HEK293 (cell line): ENCODE measurements around the gene METAP1D.
A peak's percentile ranks its signal among the peaks of the same experiment; 100 is the strongest.

Experiments used
- CTCF ChIA-PET: fragments of 350-600 bp; formaldehyde crosslinking; extraction: SDS; loops from one replicate; lab custom pipeline; 2021; ENCODE audit warnings: antibody characterized with exemption; lab: Yijun Ruan, JAX
- POLR2A ChIA-PET: fragments of 300-600 bp; formaldehyde crosslinking; extraction: SDS; loops from one replicate; lab custom pipeline; 2020; ENCODE audit warnings: antibody characterized with exemption, inconsistent platforms; lab: Yijun Ruan, JAX
- H3K27ac ChIP-seq: fragments of 200-500 bp; sonication (Bioruptor generic); 2 replicates; pipeline ENCODE4 v1.5.1; 2014; ENCODE audit warnings: low read depth, low read length, control low read depth, inconsistent platforms; ENCODE audit errors: extremely low read depth
- H3K36me3 ChIP-seq, 2 experiments: fragments of 200-500 bp in 1 of 2; sonication (Bioruptor generic) in 1 of 2; 1 replicate in 1 of 2; 2 replicates in 1 of 2; pipeline ENCODE4 v1.5.1; 2014 to 2017; ENCODE audit warnings: inconsistent platforms in 2 of 2, low read length in 2 of 2; ENCODE audit not compliant: control insufficient read depth in 2 of 2, insufficient read depth in 1 of 2
- H3K4me1 ChIP-seq: fragments of 200-500 bp; sonication (Bioruptor generic); 2 replicates; pipeline ENCODE4 v1.5.1; 2014; ENCODE audit warnings: mild to moderate bottlenecking, low read length, inconsistent platforms; ENCODE audit not compliant: control insufficient read depth, insufficient read depth
- H3K4me3 ChIP-seq: 2 replicates; pipeline ENCODE4 v1.5.1; 2011; ENCODE audit warnings: low read depth, mild to moderate bottlenecking, control low read depth, low read length, moderate library complexity
- H3K9me3 ChIP-seq: fragments of 200-500 bp; sonication (Bioruptor generic); 2 replicates; pipeline ENCODE4 v1.5.1; 2014; ENCODE audit warnings: low read depth, low read length, inconsistent platforms; ENCODE audit not compliant: control insufficient read depth, insufficient read depth
- AEBP2 ChIP-seq: fragments of 450-650 bp; formaldehyde crosslinking; IDR thresholded peaks from 2 replicates; pipeline ENCODE4 v1.5.1; 2016; ENCODE audit warnings: missing biosample characterization, missing genetic modification characterization, borderline replicate concordance
- INSM2 ChIP-seq: fragments of 450-650 bp; formaldehyde crosslinking; IDR thresholded peaks from 2 replicates; pipeline ENCODE4 v1.5.1; 2016; ENCODE audit warnings: missing biosample characterization, missing genetic modification characterization
- MEIS1 ChIP-seq: sonication (generic); formaldehyde crosslinking; IDR thresholded peaks from 2 replicates; pipeline ENCODE4 v1.8.1; 2022; ENCODE audit warnings: missing genetic modification reagents, mild to moderate bottlenecking, borderline replicate concordance
- MZF1 ChIP-seq: fragments of 450-650 bp; formaldehyde crosslinking; IDR thresholded peaks from 2 replicates; pipeline ENCODE4 v1.5.1; 2017; ENCODE audit warnings: missing biosample characterization, missing genetic modification characterization, borderline replicate concordance
- PRDM10 ChIP-seq: fragments of 450-650 bp; formaldehyde crosslinking; IDR thresholded peaks from 2 replicates; pipeline ENCODE4 v1.5.1; 2016; ENCODE audit warnings: missing biosample characterization, missing genetic modification characterization
- TCF7L2 ChIP-seq: IDR thresholded peaks from 2 replicates; pipeline ENCODE4 v1.6.1; 2011; ENCODE audit warnings: low read depth, mild to moderate bottlenecking, inconsistent platforms, low read length, moderate library complexity, borderline replicate concordance
- TRIM28 ChIP-seq: IDR thresholded peaks from 2 replicates; pipeline ENCODE4 v1.6.1; 2011; ENCODE audit warnings: low read length, control low read depth, borderline replicate concordance
- ZBTB48 ChIP-seq: fragments of 450-650 bp; formaldehyde crosslinking; IDR thresholded peaks from 2 replicates; pipeline ENCODE4 v1.5.1; 2016; ENCODE audit warnings: missing biosample characterization, missing genetic modification characterization
- ZNF112 ChIP-seq: fragments of 450-650 bp; formaldehyde crosslinking; IDR thresholded peaks from 2 replicates; pipeline ENCODE4 v1.5.0; 2017; ENCODE audit warnings: missing biosample characterization, missing genetic modification characterization
- ZNF138 ChIP-seq: fragments of 450-650 bp; formaldehyde crosslinking; IDR thresholded peaks from 2 replicates; pipeline ENCODE4 v1.5.1; 2016; ENCODE audit warnings: missing biosample characterization, missing genetic modification characterization, borderline replicate concordance
- ZNF174 ChIP-seq: fragments of 450-650 bp; formaldehyde crosslinking; IDR thresholded peaks from 2 replicates; pipeline ENCODE4 v1.5.0; 2017; ENCODE audit warnings: missing biosample characterization, mild to moderate bottlenecking, missing genetic modification characterization
- ZNF248 ChIP-seq: fragments of 450-650 bp; formaldehyde crosslinking; IDR thresholded peaks from 2 replicates; pipeline ENCODE4 v1.5.1; 2017; ENCODE audit warnings: missing biosample characterization, missing genetic modification characterization
- ZNF266 ChIP-seq: fragments of 450-650 bp; formaldehyde crosslinking; IDR thresholded peaks from 2 replicates; pipeline ENCODE4 v1.5.1; 2016; ENCODE audit warnings: missing biosample characterization, missing genetic modification characterization, low read depth
- ZNF280C ChIP-seq: fragments of 450-650 bp; formaldehyde crosslinking; IDR thresholded peaks from 2 replicates; pipeline ENCODE4 v1.5.1; 2016; ENCODE audit warnings: missing biosample characterization, missing genetic modification characterization
- ZNF416 ChIP-seq: fragments of 450-650 bp; formaldehyde crosslinking; IDR thresholded peaks from 2 replicates; pipeline ENCODE4 v1.5.1; 2016; ENCODE audit warnings: missing biosample characterization, missing genetic modification characterization
- ZNF423 ChIP-seq: fragments of 450-650 bp; formaldehyde crosslinking; IDR thresholded peaks from 2 replicates; pipeline ENCODE4 v1.5.1; 2016; ENCODE audit warnings: missing biosample characterization, missing genetic modification characterization
- ZNF513 ChIP-seq: fragments of 450-650 bp; IDR thresholded peaks from 2 replicates; pipeline ENCODE4 v1.5.1; 2018; ENCODE audit warnings: missing biosample characterization, missing genetic modification characterization
- ZNF596 ChIP-seq: fragments of 450-650 bp; IDR thresholded peaks from 2 replicates; pipeline ENCODE4 v1.5.0; 2018; ENCODE audit warnings: missing biosample characterization, mild to moderate bottlenecking, missing genetic modification characterization, moderate library complexity
- ZNF610 ChIP-seq: fragments of 450-650 bp; formaldehyde crosslinking; IDR thresholded peaks from 2 replicates; pipeline ENCODE4 v1.5.1; 2016; ENCODE audit warnings: missing biosample characterization, missing genetic modification characterization, borderline replicate concordance
- ZNF623 ChIP-seq: fragments of 450-650 bp; formaldehyde crosslinking; IDR thresholded peaks from 2 replicates; pipeline ENCODE4 v1.5.1; 2016; ENCODE audit warnings: missing biosample characterization, missing genetic modification characterization
- ZNF624 ChIP-seq: fragments of 450-650 bp; formaldehyde crosslinking; IDR thresholded peaks from 2 replicates; pipeline ENCODE4 v1.5.1; 2017; ENCODE audit warnings: missing biosample characterization, missing genetic modification characterization
- ZSCAN16 ChIP-seq: fragments of 450-650 bp; formaldehyde crosslinking; IDR thresholded peaks from 2 replicates; pipeline ENCODE4 v1.5.1; 2016; ENCODE audit warnings: missing biosample characterization, missing genetic modification characterization

Gene METAP1D

GRCh38 chr2:171986778-171987177 lies 13.0 kb upstream of the METAP1D start:
- H3K9me3 ChIP-seq: no peaks in the 10 kb centered on the region
- TF ChIP-seq ZNF174 (tag by site-specific recombination) (no peak), MZF1 (tag by site-specific recombination) (no peak), INSM2 (no peak), MEIS1 (CRISPR knock-in tag) (no peak), ZNF416 (tag by site-specific recombination) (no peak), AEBP2 (tag by site-specific recombination) (no peak), ZNF280C (tag by site-specific recombination) (no peak), ZNF266 (no peak), ZNF248 (no peak), ZNF623 (tag by site-specific recombination) (no peak), ZNF112 (tag by site-specific recombination) (no peak)
- H3K4me1 ChIP-seq: no peaks in the 10 kb centered on the region
- ChIA-PET POLR2A (interaction anchor here (0.6 kb wide), 1 partner anchor 311 kb away, joined by 4 read pairs; no protein-coding TSS in a partner anchor), CTCF (no interaction called here)
- no peak overlapping the region for H3K4me3 ChIP-seq
- H3K27ac ChIP-seq: no peak overlapping the region
- H3K36me3 ChIP-seq: peaks cover 4 to 21% of the 10 kb centered on the region in 2 experiments; a peak in 2 of 3 replicates

- Histone ChIP-seq H3K36me3 (no peaks in the 10 kb centered on the region; a peak in 1 of 3 replicates), H3K27ac (no peak overlapping the region), H3K9me3 (no peaks in the 10 kb centered on the region), H3K4me1 (no peaks in the 10 kb centered on the region), H3K4me3 (no peak overlapping the region)
- TF ChIP-seq ZSCAN16 (tag by site-specific recombination): peak; percentile 70; the same call in 1 of the 2 replicates
- TF ChIP-seq ZNF266: no peak
- TF ChIP-seq ZNF623 (tag by site-specific recombination): no peak
- no peak for TF ChIP-seq ZNF138 (tag by site-specific recombination)
- TF ChIP-seq ZBTB48 (tag by site-specific recombination): no peak
- no peak for TF ChIP-seq ZNF610 (tag by site-specific recombination)
- ChIA-PET POLR2A (no interaction called here), CTCF (no interaction called here)
Observed at GRCh38 chr2:171991027-171991426, 8.7 kb upstream of the METAP1D start.

GRCh38 chr2:171995586-171995985 lies 4.2 kb upstream of the METAP1D start:
- no peak overlapping the region for H3K4me3 ChIP-seq
- H3K36me3 ChIP-seq: no peaks in the 10 kb centered on the region
- no peaks in the 10 kb centered on the region for H3K9me3 ChIP-seq
- POLR2A ChIA-PET: interaction anchor here (1.0 kb wide), 1 partner anchor 90 kb away, joined by 4 read pairs; the partner anchor contains the start of gene DLX1
- CTCF ChIA-PET: interaction anchor here (1.2 kb wide), 1 partner anchor 19 kb away, joined by 3 read pairs; no protein-coding TSS in a partner anchor
- H3K4me1 ChIP-seq: 0 out of 2 replicates have a peak, but pooled peaks cover 2% of the 10 kb centered on the region
- no peak for TF ChIP-seq ZNF624 (tag by site-specific recombination)
- no peak for TF ChIP-seq ZNF596 (tag by site-specific recombination)
- no peak for TF ChIP-seq ZNF513 (tag by site-specific recombination)
- no peak for TF ChIP-seq ZNF248
- TF ChIP-seq TRIM28: no peak
- TF ChIP-seq ZNF423 (tag by site-specific recombination): no peak
- no peak for TF ChIP-seq PRDM10 (tag by site-specific recombination)
- no peak for TF ChIP-seq TCF7L2
- H3K27ac ChIP-seq: no peak overlapping the region
